Upper lobe of left lung (tissue), 4 donors: ENCODE measurements around the gene KCNJ5.

Experiments used
- EP300 ChIP-seq, 4 donors: sonication (generic); formaldehyde crosslinking; IDR thresholded peaks; one replicate each; pipeline ENCODE4 v1.5.1; 2017; ENCODE audit warnings: antibody characterized with exemption in 4 of 4, control low read depth in 2 of 4
- POLR2A ChIP-seq, 4 donors: fragments of 450-650 bp; IDR thresholded peaks; one replicate each; pipeline ENCODE4 v1.5.1; 2016 to 2017; ENCODE audit warnings: antibody characterized with exemption in 4 of 4, mild to moderate bottlenecking in 2 of 4

- TF ChIP-seq POLR2A (IDR thresholded peaks at IDR 0.05): no peak
- no peak for TF ChIP-seq EP300 (IDR thresholded peaks at IDR 0.05)
Measured at GRCh38 chr11:128874427-128874826, 16.7 kb upstream of the KCNJ5 start.
